DND-41 (cell line): ENCODE measurements around the gene MDFI.

ENCODE experiments used
- ATAC-seq: fragments of 200-7000 bp; cut with Tn5 transposase; 3 replicates; pipeline ENCODE4 v1.9.1; 2021; ENCODE audit warnings: low read depth; ENCODE audit not compliant: insufficient read depth
- DNase-seq: peaks from one replicate; pipeline ENCODE4 v3.0.0-alpha.2; 2020
- H2AFZ ChIP-seq: 2 replicates; pipeline ENCODE4 v1.6.0; 2012; ENCODE audit warnings: low read depth, low read length
- H3K27ac ChIP-seq: 2 replicates; pipeline ENCODE4 v1.5.1; 2012; ENCODE audit warnings: low read length, inconsistent platforms
- H3K27me3 ChIP-seq: fragments of 200-600 bp; sonication (generic); 2 replicates; pipeline ENCODE4 v1.6.0; 2012; ENCODE audit warnings: low read length, mild to moderate bottlenecking, inconsistent platforms; ENCODE audit not compliant: insufficient read depth, poor library complexity
- H3K36me3 ChIP-seq: 2 replicates; pipeline ENCODE4 v1.5.1; 2012; ENCODE audit warnings: low read length, inconsistent platforms; ENCODE audit not compliant: insufficient read depth
- H3K4me1 ChIP-seq: 2 replicates; pipeline ENCODE4 v1.5.1; 2012; ENCODE audit warnings: mild to moderate bottlenecking, low read length; ENCODE audit not compliant: insufficient read depth
- H3K4me2 ChIP-seq: 2 replicates; pipeline ENCODE4 v1.6.0; 2012; ENCODE audit warnings: mild to moderate bottlenecking, moderate library complexity, low read length, inconsistent platforms; ENCODE audit not compliant: insufficient read depth
- H3K4me3 ChIP-seq, 2 experiments: fragments of 200-600 bp in 1 of 2; shearing (Covaris generic) in 1 of 2; 2 replicates each; pipeline ENCODE4 v1.5.1; 2012 to 2016; ENCODE audit warnings: inconsistent platforms in 2 of 2, low read length in 2 of 2, mild to moderate bottlenecking in 2 of 2, low read depth in 1 of 2, moderate library complexity in 1 of 2
- H3K79me2 ChIP-seq: 2 replicates; pipeline ENCODE4 v1.6.0; 2012; ENCODE audit warnings: low read length, inconsistent platforms; ENCODE audit not compliant: insufficient read depth
- H3K9ac ChIP-seq: 2 replicates; pipeline ENCODE4 v1.6.0; 2012; ENCODE audit warnings: low read depth, mild to moderate bottlenecking, inconsistent platforms, low read length, moderate library complexity
- H3K9me3 ChIP-seq: 2 replicates; pipeline ENCODE4 v1.5.1; 2012; ENCODE audit warnings: low read length, moderate library complexity, mild to moderate bottlenecking, inconsistent platforms; ENCODE audit not compliant: insufficient read depth, severe bottlenecking
- H4K20me1 ChIP-seq: 2 replicates; pipeline ENCODE4 v1.6.0; 2012; ENCODE audit warnings: low read length; ENCODE audit not compliant: insufficient read depth
- CTCF ChIP-seq: IDR thresholded peaks from 2 replicates; pipeline ENCODE4 v1.5.1; 2012; ENCODE audit warnings: borderline replicate concordance, low read length, moderate library complexity, mild to moderate bottlenecking; ENCODE audit not compliant: poor library complexity, severe bottlenecking; ENCODE audit errors: extremely low read depth
- EZH2 ChIP-seq: IDR thresholded peaks from 3 replicates; pipeline ENCODE4 v1.6.1; 2012; ENCODE audit warnings: borderline replicate concordance, low read depth, mild to moderate bottlenecking, moderate library complexity, low read length, inconsistent platforms; ENCODE audit not compliant: severe bottlenecking

The MDFI gene

DNA sequence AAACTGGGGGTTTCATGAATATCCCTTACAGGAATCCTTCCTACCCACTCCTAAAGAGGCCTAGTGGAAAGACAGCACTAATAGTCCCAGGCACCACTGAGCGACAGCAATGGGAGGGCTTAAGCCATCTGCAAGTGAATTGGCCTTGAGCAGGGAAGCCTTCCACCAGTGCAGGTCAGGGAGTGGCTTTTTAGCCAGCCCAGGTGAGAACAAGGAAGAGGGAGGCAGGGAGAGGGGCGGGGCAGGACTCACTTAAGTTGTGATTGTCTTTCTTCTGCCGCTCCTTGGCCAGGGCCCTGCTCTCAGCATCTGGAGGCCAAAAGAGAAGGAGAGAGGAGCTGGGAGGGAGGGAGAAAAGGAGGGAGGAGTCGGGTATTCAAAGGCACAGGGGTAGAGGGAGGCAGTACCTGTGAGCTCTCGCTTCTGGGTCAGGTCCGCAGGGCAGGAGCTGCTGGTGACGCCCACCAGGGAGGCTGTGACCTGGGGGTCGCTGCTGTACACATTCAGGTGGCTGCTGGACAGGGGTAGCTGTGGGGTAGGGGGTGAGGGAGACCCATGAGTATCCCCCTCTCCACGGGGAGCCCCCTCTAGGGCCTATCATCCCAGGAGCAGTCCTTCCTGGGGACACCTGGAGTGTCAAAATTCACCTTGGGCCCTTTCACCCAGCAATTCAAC is 49.4 kb downstream of the MDFI start:
- Histone ChIP-seq H3K4me1 (peaks cover 10% of the 10 kb centered on the region), H3K27ac (no peak overlapping the region), H3K9ac (no peak overlapping the region), H3K36me3 (peaks cover 7% of the 10 kb centered on the region; the same call in 1 of the 2 replicates), H3K4me2 (no peak overlapping the region), H2AFZ (no peak overlapping the region), H3K79me2 (no peaks in the 10 kb centered on the region), H3K27me3 (no peaks in the 10 kb centered on the region), H3K9me3 (no peaks in the 10 kb centered on the region), H3K4me3 (no peak overlapping the region), H4K20me1 (no peaks in the 10 kb centered on the region)
- DNase-seq (no peak), ATAC-seq (no peak)
- TF ChIP-seq CTCF (no peak), EZH2 (no peak)

- TF ChIP-seq CTCF (no peak), EZH2 (no peak)
- H2AFZ ChIP-seq: no peak overlapping the region
- no peak overlapping the region for H3K9ac ChIP-seq
Measured at GRCh38 chr6:41688256-41688965, 50.1 kb downstream of the MDFI start.

GRCh38 chr6:41689171-41690008 is 51.1 kb downstream of the MDFI start:
- Histone ChIP-seq H3K79me2 (no peaks in the 10 kb centered on the region), H2AFZ (no peak overlapping the region), H3K36me3 (peaks cover 7% of the 10 kb centered on the region; the same call in 1 of the 2 replicates), H4K20me1 (peaks cover 4% of the 10 kb centered on the region; the same call in 1 of the 2 replicates), H3K4me2 (no peak overlapping the region), H3K9me3 (no peaks in the 10 kb centered on the region), H3K4me1 (no peaks in the 10 kb centered on the region), H3K27me3 (no peaks in the 10 kb centered on the region), H3K27ac (no peak overlapping the region), H3K4me3 (no peak overlapping the region), H3K9ac (no peak overlapping the region)
- no peak for ATAC-seq
- TF ChIP-seq EZH2 (no peak), CTCF (no peak)
- no peak for DNase-seq

More at GRCh38 chr6:41688256-41688965, 50.1 kb downstream of the MDFI start:
- ATAC-seq: no peak
- Histone ChIP-seq H3K4me3 (no peak overlapping the region), H4K20me1 (no peaks in the 10 kb centered on the region), H3K4me2 (no peak overlapping the region), H3K9me3 (no peaks in the 10 kb centered on the region), H3K36me3 (peaks cover 7% of the 10 kb centered on the region; the same call in 1 of the 2 replicates), H3K27me3 (no peaks in the 10 kb centered on the region), H3K27ac (no peak overlapping the region), H3K4me1 (peaks cover 7% of the 10 kb centered on the region), H3K79me2 (no peaks in the 10 kb centered on the region)
- DNase-seq: no peak
